HEK293 (cell line): ENCODE data around the gene CDH18.

Experiments
- CTCF ChIA-PET: fragments of 350-600 bp; formaldehyde crosslinking; extraction: SDS; loops from one replicate; lab custom pipeline; 2021; ENCODE audit warnings: antibody characterized with exemption; lab: Yijun Ruan, JAX
- POLR2A ChIA-PET: fragments of 300-600 bp; formaldehyde crosslinking; extraction: SDS; loops from one replicate; lab custom pipeline; 2020; ENCODE audit warnings: antibody characterized with exemption, inconsistent platforms; lab: Yijun Ruan, JAX
- H3K27ac ChIP-seq: fragments of 200-500 bp; sonication (Bioruptor generic); 2 replicates; pipeline ENCODE4 v1.5.1; 2014; ENCODE audit warnings: low read depth, low read length, control low read depth, inconsistent platforms; ENCODE audit errors: extremely low read depth
- H3K36me3 ChIP-seq, 2 experiments: fragments of 200-500 bp in 1 of 2; sonication (Bioruptor generic) in 1 of 2; 1 replicate in 1 of 2; 2 replicates in 1 of 2; pipeline ENCODE4 v1.5.1; 2014 to 2017; ENCODE audit warnings: inconsistent platforms in 2 of 2, low read length in 2 of 2; ENCODE audit not compliant: control insufficient read depth in 2 of 2, insufficient read depth in 1 of 2
- H3K4me1 ChIP-seq: fragments of 200-500 bp; sonication (Bioruptor generic); 2 replicates; pipeline ENCODE4 v1.5.1; 2014; ENCODE audit warnings: mild to moderate bottlenecking, low read length, inconsistent platforms; ENCODE audit not compliant: control insufficient read depth, insufficient read depth
- H3K4me3 ChIP-seq: 2 replicates; pipeline ENCODE4 v1.5.1; 2011; ENCODE audit warnings: low read depth, mild to moderate bottlenecking, control low read depth, low read length, moderate library complexity
- H3K9me3 ChIP-seq: fragments of 200-500 bp; sonication (Bioruptor generic); 2 replicates; pipeline ENCODE4 v1.5.1; 2014; ENCODE audit warnings: low read depth, low read length, inconsistent platforms; ENCODE audit not compliant: control insufficient read depth, insufficient read depth
- AEBP2 ChIP-seq: fragments of 450-650 bp; formaldehyde crosslinking; IDR thresholded peaks from 2 replicates; pipeline ENCODE4 v1.5.1; 2016; ENCODE audit warnings: missing biosample characterization, missing genetic modification characterization, borderline replicate concordance
- GLIS1 ChIP-seq: fragments of 450-650 bp; formaldehyde crosslinking; IDR thresholded peaks from 2 replicates; pipeline ENCODE4 v1.5.1; 2016; ENCODE audit warnings: missing biosample characterization, missing genetic modification characterization
- HOXA7 ChIP-seq: sonication (generic); formaldehyde crosslinking; IDR thresholded peaks from 2 replicates; pipeline ENCODE4 v1.8.1; 2022; ENCODE audit warnings: missing genetic modification reagents, borderline replicate concordance
- KLF8 ChIP-seq: fragments of 450-650 bp; formaldehyde crosslinking; IDR thresholded peaks from 2 replicates; pipeline ENCODE4 v1.5.1; 2016; ENCODE audit warnings: missing biosample characterization, missing genetic modification characterization
- MZF1 ChIP-seq: fragments of 450-650 bp; formaldehyde crosslinking; IDR thresholded peaks from 2 replicates; pipeline ENCODE4 v1.5.1; 2017; ENCODE audit warnings: missing biosample characterization, missing genetic modification characterization, borderline replicate concordance
- OSR2 ChIP-seq: fragments of 450-650 bp; formaldehyde crosslinking; IDR thresholded peaks from 2 replicates; pipeline ENCODE4 v1.5.1; 2016; ENCODE audit warnings: missing biosample characterization, missing genetic modification characterization
- PBX3 ChIP-seq: sonication (generic); formaldehyde crosslinking; IDR thresholded peaks from 2 replicates; pipeline ENCODE4 v1.8.1; 2022; ENCODE audit warnings: mild to moderate bottlenecking, moderate library complexity, missing genetic modification reagents
- PRDM1 ChIP-seq: fragments of 450-650 bp; formaldehyde crosslinking; IDR thresholded peaks from 2 replicates; pipeline ENCODE4; 2016; ENCODE audit warnings: missing biosample characterization, missing genetic modification characterization
- SCRT2 ChIP-seq: fragments of 450-650 bp; formaldehyde crosslinking; IDR thresholded peaks from 2 replicates; pipeline ENCODE4 v1.5.1; 2016; ENCODE audit warnings: missing biosample characterization, missing genetic modification characterization
- SETDB1 ChIP-seq: IDR thresholded peaks from one replicate; pipeline ENCODE4 v1.6.1; 2017; ENCODE audit warnings: mild to moderate bottlenecking, low read length, moderate library complexity, mixed read lengths; ENCODE audit not compliant: insufficient read length
- SP3 ChIP-seq: fragments of 450-650 bp; formaldehyde crosslinking; IDR thresholded peaks from 2 replicates; pipeline ENCODE4 v1.5.1; 2016; ENCODE audit warnings: missing biosample characterization, missing genetic modification characterization
- ZBTB20 ChIP-seq: fragments of 450-650 bp; formaldehyde crosslinking; IDR thresholded peaks from 2 replicates; pipeline ENCODE4 v1.5.1; 2016; ENCODE audit warnings: missing biosample characterization, missing genetic modification characterization
- ZBTB48 ChIP-seq: fragments of 450-650 bp; formaldehyde crosslinking; IDR thresholded peaks from 2 replicates; pipeline ENCODE4 v1.5.1; 2016; ENCODE audit warnings: missing biosample characterization, missing genetic modification characterization
- ZBTB7A ChIP-seq: fragments of 450-650 bp; formaldehyde crosslinking; IDR thresholded peaks from 2 replicates; pipeline ENCODE4 v1.5.1; 2016; ENCODE audit warnings: low read depth, missing biosample characterization, missing genetic modification characterization
- ZFHX2 ChIP-seq: fragments of 450-650 bp; formaldehyde crosslinking; conservative IDR thresholded peaks from 2 replicates; pipeline ENCODE4 v1.5.1; 2016; ENCODE audit warnings: missing biosample characterization, missing genetic modification characterization
- ZIC2 ChIP-seq: fragments of 450-650 bp; formaldehyde crosslinking; IDR thresholded peaks from 2 replicates; pipeline ENCODE4 v1.5.1; 2016; ENCODE audit warnings: missing biosample characterization, missing genetic modification characterization
- ZNF157 ChIP-seq: fragments of 450-650 bp; formaldehyde crosslinking; IDR thresholded peaks from 2 replicates; pipeline ENCODE4 v1.5.1; 2016; ENCODE audit warnings: missing biosample characterization, missing genetic modification characterization
- ZNF16 ChIP-seq: fragments of 450-650 bp; formaldehyde crosslinking; IDR thresholded peaks from 2 replicates; pipeline ENCODE4 v1.5.1; 2016; ENCODE audit warnings: low read depth, missing biosample characterization, missing genetic modification characterization
- ZNF248 ChIP-seq: fragments of 450-650 bp; formaldehyde crosslinking; IDR thresholded peaks from 2 replicates; pipeline ENCODE4 v1.5.1; 2017; ENCODE audit warnings: missing biosample characterization, missing genetic modification characterization
- ZNF274 ChIP-seq, 2 experiments: fragments of 200-500 bp in 1 of 2; fragments of 450-650 bp in 1 of 2; sonication (Bioruptor generic) in 1 of 2; formaldehyde crosslinking in 1 of 2; IDR thresholded peaks; 2 replicates each; pipeline versions ENCODE4 v1.5.1 to v1.6.1; 2014 to 2016; ENCODE audit warnings: borderline replicate concordance in 1 of 2, inconsistent platforms in 1 of 2, low read length in 1 of 2, missing biosample characterization in 1 of 2, missing genetic modification characterization in 1 of 2
- ZNF280D ChIP-seq: fragments of 450-650 bp; formaldehyde crosslinking; IDR thresholded peaks from 2 replicates; pipeline ENCODE4 v1.5.1; 2016; ENCODE audit warnings: missing biosample characterization, missing genetic modification characterization
- ZNF341 ChIP-seq: fragments of 450-650 bp; formaldehyde crosslinking; IDR thresholded peaks from 2 replicates; pipeline ENCODE4; 2016; ENCODE audit warnings: low read depth, missing biosample characterization, missing genetic modification characterization
- ZNF350 ChIP-seq: fragments of 450-650 bp; formaldehyde crosslinking; IDR thresholded peaks from 2 replicates; pipeline ENCODE4 v1.5.0; 2017; ENCODE audit warnings: missing biosample characterization, mild to moderate bottlenecking, missing genetic modification characterization
- ZNF530 ChIP-seq: fragments of 450-650 bp; formaldehyde crosslinking; IDR thresholded peaks from 2 replicates; pipeline ENCODE4 v1.5.1; 2016; ENCODE audit warnings: low read depth, missing biosample characterization, missing genetic modification characterization
- ZNF561 ChIP-seq: fragments of 450-650 bp; IDR thresholded peaks from 2 replicates; pipeline ENCODE4 v1.5.1; 2018; ENCODE audit warnings: missing biosample characterization, missing genetic modification characterization, borderline replicate concordance
- ZNF664 ChIP-seq: fragments of 450-650 bp; formaldehyde crosslinking; IDR thresholded peaks from 2 replicates; pipeline ENCODE4 v1.5.1; 2016; ENCODE audit warnings: missing biosample characterization, missing genetic modification characterization
- ZNF776 ChIP-seq: fragments of 450-650 bp; formaldehyde crosslinking; IDR thresholded peaks from 2 replicates; pipeline ENCODE4 v1.5.0; 2017; ENCODE audit warnings: missing biosample characterization, missing genetic modification characterization, borderline replicate concordance
- TF ChIP-seq, protein P1 (sequence below): fragments of 450-650 bp; formaldehyde crosslinking; IDR thresholded peaks from 2 replicates; pipeline ENCODE4 v1.5.1; 2016; ENCODE audit warnings: missing biosample characterization, missing genetic modification characterization

The CDH18 gene

GRCh38 chr5:19497229-19497815 lies 490.7 kb downstream of the CDH18 start:
- TF ChIP-seq GLIS1 (tag by site-specific recombination) (no peak), PRDM1 (no peak), MZF1 (tag by site-specific recombination) (no peak), KLF8 (tag by site-specific recombination) (no peak), HOXA7 (no peak), ZBTB20 (tag by site-specific recombination) (no peak), ZNF16 (tag by site-specific recombination) (no peak), ZNF530 (tag by site-specific recombination) (no peak), ZIC2 (tag by site-specific recombination) (no peak), OSR2 (tag by site-specific recombination) (no peak), ZNF341 (no peak), ZBTB7A (tag by site-specific recombination) (no peak)
- TF ChIP-seq, protein P1, sequence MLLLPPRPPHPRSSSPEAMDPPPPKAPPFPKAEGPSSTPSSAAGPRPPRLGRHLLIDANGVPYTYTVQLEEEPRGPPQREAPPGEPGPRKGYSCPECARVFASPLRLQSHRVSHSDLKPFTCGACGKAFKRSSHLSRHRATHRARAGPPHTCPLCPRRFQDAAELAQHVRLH (tag by site-specific recombination), result no peak
- no peak overlapping the region for H3K4me3 ChIP-seq
- H3K27ac ChIP-seq, result no peak overlapping the region
- no peaks in the 10 kb centered on the region for H3K4me1 ChIP-seq
- no peaks in the 10 kb centered on the region for H3K36me3 ChIP-seq
- no peaks in the 10 kb centered on the region for H3K9me3 ChIP-seq
- CTCF ChIA-PET, result no interaction called here
- POLR2A ChIA-PET, result no interaction called here

DNA sequence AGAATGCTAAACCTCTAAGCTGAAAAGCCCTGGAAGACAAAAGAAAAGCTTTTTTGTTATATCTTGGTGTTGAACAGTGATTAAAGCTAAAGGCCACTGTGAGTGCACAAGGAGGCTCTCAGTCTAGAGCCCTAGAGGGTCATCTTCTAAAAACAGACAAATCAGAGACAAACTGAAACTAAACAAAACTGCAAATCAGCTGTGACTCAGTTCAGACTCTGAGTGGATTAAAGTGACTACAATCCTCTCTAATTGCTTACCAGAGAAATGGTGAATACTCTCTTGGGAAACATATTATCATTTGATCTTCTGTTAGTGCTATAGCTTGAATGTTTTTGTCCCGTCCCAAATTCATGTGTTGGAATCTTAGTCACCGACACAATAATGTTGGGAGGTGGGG lies 491.9 kb downstream of the CDH18 start:
- ChIA-PET CTCF (no interaction called here), POLR2A (interaction anchor here (0.7 kb wide), 1 partner anchor 155 kb away, joined by 3 read pairs; no protein-coding TSS in a partner anchor)

More for the DNA sequence above, 491.9 kb downstream of the CDH18 start:
- H3K4me1 ChIP-seq, result no peaks in the 10 kb centered on the region
- no peak overlapping the region for H3K4me3 ChIP-seq
- TF ChIP-seq ZNF280D (tag by site-specific recombination) (no peak), ZNF664 (tag by site-specific recombination) (no peak), ZBTB48 (no peak), SCRT2 (tag by site-specific recombination) (no peak), ZFHX2 (tag by site-specific recombination) (no peak), SP3 (tag by site-specific recombination) (no peak), AEBP2 (tag by site-specific recombination) (no peak), ZNF776 (no peak), PBX3 (CRISPR knock-in tag) (no peak), ZNF274 (IDR thresholded peaks at IDR 0.05; ENCODE audit: low read length) (no peak), ZNF274 (tag by site-specific recombination; IDR thresholded peaks at IDR 0.05; ENCODE audit: borderline replicate concordance) (no peak), ZNF157 (tag by site-specific recombination) (no peak), SETDB1 (no peak), ZNF248 (tag by site-specific recombination) (no peak), ZNF350 (tag by site-specific recombination) (no peak), ZNF561 (tag by site-specific recombination) (no peak)
- H3K27ac ChIP-seq, result no peak overlapping the region
- no peaks in the 10 kb centered on the region for H3K36me3 ChIP-seq
- H3K9me3 ChIP-seq, result no peaks in the 10 kb centered on the region
